ENCODE results near the gene TUBB3. TPM values are rescaled to one million over a fixed set of nuclear protein-coding genes. Genes with fewer than 3 reads are reported as not detected.

The TUBB3 gene
- total and polyA plus RNA-seq, 9 of the 15 experiments (the other 6 are each of a cell fraction or from before 2014, with no cell fraction given), result 0.18 to 12.5 (median 5.0) TPM

GRCh38 chr16:89961920-89962319, 38.8 kb downstream of the TUBB3 start (continued):
- TF ChIP-seq CREB5 (CRISPR knock-in tag; IDR thresholded peaks at IDR 0.05) (no peak), CCNT2 (IDR thresholded peaks at IDR 0.05; ENCODE audit: borderline replicate concordance, extremely low read depth, insufficient read length, low read depth, low read length) (no peak), HMGN3 (IDR thresholded peaks at IDR 0.05; ENCODE audit: borderline replicate concordance, extremely low read depth, insufficient read length, low read depth, low read length) (no peak), CREM (IDR thresholded peaks at IDR 0.05; ENCODE audit: low read depth) (no peak), ZNF449 (CRISPR knock-in tag; IDR thresholded peaks at IDR 0.05) (no peak), CUX1 (CRISPR knock-in tag; IDR thresholded peaks at IDR 0.05) (no peak), HDGF (IDR thresholded peaks at IDR 0.05) (no peak), E2F4 (CRISPR knock-in tag; IDR thresholded peaks at IDR 0.05; ENCODE audit: low read depth) (no peak), DLX4 (CRISPR knock-in tag; IDR thresholded peaks at IDR 0.05) (no peak), CREB3L1 (IDR thresholded peaks at IDR 0.05; ENCODE audit: borderline replicate concordance, low read depth) (no peak)

Measured in K562 (cell line).